Activated effector memory CD4-positive, alpha-beta T cell treated with Interleukin-2 at 50 U/mL for 16 hours (primary cell): ENCODE measurements around the gene AUTS2.
"Not testable (repeated sequence)": the region's sequence is repeated elsewhere in the genome, so short reads cannot be mapped to it uniquely, and the experiment has no call there.

Source experiments
- DNase-seq: peaks from one replicate; pipeline ENCODE4 v3.0.0-alpha.2; 2020

AUTS2 gene

DNA sequence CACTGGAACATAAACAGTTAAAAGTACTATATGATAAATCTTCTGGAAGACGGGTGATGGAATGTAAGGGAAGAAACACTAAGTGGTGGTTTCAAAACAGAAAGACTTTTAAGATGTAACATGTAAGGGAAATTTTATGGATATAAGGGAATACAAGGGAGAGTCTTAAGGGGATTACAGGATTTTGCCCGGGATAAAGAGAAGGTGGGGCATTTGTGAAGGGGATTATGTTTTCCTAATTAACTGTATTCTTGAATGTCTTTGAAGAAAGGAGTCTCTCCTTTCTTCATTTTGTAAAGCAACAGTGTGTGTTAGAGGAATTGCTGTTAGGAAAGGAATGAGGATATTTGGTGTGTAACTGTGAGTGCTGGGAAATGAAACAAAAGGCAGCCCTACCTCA lies 745.2 kb downstream of the AUTS2 start:
- DNase-seq = no peak

GRCh38 chr7:70344726-70345125 lies 746.5 kb downstream of the AUTS2 start:
- DNase-seq = no peak

DNA sequence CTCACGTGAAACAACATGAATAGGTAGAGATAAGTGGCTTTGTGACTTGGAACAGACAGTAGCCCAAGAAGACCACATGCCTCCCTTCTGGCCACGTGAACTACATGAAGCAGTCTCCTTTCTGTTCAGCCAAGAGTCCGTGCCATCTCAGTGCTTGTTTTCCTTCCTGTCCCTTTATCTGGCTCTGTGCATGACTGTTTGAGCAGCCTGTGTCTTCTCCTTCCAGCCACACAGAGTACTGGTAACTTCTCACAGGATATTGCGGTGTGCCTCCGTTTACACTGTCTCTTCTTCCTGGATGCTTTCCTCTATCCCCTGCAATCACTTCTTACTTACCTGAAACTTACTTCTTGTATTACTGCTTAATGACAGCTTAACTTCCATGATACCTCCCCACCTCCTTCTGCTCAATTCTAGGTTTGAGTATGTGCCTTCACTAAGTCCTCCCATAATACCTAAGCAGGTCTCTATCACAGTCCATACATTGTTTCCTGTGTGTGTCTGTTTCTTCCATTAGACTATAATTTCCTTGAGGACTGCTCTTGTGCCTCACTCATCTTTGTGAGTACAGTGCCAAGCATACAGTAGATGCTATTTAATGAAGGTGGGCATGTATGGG lies 748.7 kb downstream of the AUTS2 start:
- DNase-seq = no peak

DNA sequence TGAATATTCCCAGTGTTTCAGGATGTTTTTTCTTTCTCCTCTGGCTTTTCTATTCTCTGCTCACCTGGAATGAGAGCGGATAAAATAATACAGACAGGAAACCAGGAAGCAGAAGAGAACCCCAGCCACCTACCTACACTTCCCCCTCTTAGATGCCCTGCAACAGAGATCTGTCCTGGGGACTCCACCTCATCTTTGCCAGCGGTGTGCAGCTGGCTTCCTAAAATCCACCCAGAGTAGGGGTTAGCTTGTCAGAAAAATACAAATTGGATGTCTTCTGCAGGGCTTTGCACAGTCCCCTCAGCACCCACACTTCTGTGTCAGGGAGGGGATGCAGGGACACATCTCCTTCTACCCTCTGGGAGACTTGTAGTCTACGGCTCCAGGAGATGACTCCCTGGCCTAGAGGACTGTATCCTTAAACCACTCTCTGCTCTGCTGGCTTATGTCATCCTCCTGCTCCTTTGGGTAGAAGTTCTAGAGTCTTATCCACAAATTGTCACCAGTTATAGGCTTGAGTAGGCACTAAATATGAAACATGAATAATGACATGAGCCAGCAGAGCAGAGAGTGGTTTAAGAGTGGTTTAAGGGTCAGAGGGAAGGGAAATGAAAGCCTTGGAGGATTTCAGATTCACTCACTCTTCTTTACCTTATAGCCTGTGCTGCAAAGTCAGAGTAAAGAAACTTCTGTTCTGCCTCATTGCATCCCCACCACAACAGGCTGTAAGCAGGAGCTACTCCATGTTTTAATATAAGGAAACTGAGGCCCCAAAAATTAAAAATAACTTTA lies 749.4 kb downstream of the AUTS2 start:
- DNase-seq = no peak

DNA sequence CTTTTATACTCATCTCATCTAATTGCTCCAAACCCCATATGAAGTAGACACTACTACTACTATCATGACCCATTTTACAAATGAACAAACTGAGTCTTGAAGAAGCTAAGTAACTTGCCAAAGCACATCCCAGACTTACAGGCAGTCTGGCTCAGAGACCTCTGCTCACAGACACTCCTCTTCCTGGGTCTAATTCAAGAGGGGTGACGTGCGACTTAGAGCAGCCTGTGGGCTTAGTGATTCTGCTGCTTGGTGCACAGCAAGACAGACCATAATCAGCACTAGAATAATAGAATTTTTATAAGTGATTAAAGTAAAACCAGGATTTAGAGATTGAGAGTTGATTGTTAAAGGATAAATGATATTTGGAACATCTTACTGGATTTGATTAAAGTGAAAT lies 750.8 kb downstream of the AUTS2 start:
- DNase-seq = no peak

- DNase-seq = no peak
Measured at GRCh38 chr7:70349819-70350218, 751.5 kb downstream of the AUTS2 start.

DNA sequence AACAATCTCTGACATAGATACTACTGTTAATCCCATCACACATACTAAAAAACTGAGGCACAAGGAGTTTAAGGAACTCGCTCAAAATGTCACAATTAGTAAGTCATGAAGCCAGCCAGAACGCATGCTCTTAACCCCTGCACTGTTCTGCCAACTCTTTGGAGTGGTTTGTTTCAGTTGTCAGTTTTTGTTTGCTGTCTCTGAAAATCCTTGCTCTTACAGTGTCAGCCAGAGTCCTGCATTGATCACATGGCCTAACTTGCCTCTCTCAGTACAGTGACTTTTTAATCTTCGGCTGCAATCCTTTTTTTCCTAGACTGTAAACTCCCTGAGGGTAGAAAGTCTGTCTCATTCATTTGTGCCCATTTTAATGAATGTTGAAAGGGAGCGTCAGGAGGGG lies 753.8 kb downstream of the AUTS2 start:
- no peak for DNase-seq

GRCh38 chr7:70352906-70353305 lies 754.6 kb downstream of the AUTS2 start:
- no peak for DNase-seq

DNA sequence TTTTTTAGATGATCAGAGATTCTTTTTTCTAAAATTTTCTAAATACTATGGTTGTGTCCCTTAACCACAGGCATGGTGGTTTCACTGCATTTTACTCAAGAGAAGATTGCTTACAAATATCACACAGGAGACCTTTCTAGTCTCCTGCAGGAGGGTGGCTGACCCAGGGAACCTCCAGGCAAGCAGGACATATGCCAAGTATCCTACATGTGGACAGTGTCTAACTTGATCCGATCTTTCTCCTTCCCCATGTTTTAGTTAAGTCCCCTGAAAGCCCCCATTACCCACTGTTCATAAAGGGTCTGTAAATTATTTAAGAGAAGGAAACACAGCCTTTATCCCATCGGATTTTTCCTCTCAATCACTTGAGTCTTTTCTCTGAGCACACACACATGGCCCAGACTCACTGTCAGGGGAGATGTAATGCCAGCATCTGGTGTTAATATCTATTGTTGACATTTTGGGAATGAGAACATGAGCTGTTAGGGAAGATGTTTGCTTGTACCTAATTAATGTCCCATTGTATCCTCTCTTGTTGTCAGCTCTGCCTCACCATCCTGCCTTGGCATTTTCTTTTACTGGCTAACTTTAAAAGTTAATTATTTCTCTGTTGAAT lies 755.2 kb downstream of the AUTS2 start:
- no peak for DNase-seq

DNA sequence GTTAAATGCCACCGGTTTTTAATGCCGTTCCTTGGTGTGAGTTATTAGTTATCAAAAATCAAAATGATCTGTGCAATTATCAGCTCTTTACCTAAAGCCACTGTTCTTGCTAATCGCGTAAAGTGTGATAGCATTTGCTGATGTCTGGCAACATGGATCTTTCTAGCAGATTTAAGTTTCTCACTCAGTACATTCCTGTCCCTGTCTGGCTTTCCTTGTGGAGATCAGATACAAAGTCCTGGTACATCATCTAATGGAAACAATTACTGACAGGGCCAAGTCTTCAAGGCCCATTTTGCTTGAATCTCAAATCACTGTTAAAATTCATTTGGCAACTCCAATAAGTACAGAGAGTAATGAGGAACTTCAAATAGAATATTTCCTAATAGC lies 755.7 kb downstream of the AUTS2 start:
- no peak for DNase-seq

DNA sequence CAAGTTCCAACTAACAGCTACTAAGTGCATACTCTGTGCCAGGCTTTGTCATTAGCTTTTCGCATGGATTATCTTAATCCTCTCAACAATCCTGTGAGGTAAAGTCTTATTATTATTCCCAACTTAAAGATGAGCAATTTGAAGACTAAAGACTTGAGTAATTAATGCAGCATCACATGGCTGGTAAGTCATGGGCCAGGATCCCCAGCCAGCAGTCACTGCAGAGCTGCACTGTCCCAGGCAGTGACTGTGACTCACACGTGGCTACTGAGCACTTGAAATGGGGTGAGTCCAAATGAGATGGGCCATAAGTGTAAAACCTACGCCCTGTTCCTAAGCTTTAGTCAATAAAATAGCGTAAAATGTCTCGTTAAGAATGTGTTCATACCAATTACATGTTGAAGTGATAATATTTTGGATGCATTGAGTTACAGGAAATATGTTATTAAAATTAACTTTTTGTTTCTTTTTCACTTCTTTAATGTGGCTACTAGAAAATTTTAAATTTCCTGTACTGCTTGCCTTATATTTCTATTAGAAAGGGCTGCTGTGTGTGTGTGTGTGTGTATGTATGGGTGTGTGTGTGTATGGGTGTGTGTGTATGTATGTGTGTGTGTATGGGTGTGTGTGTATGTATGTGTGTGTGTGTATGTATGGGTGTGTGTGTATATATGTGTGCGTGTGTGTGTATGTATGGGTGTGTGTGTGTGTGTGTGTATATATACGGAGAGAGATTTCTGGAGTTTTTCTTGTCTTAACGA lies 756.3 kb downstream of the AUTS2 start:
- DNase-seq = no peak

DNA sequence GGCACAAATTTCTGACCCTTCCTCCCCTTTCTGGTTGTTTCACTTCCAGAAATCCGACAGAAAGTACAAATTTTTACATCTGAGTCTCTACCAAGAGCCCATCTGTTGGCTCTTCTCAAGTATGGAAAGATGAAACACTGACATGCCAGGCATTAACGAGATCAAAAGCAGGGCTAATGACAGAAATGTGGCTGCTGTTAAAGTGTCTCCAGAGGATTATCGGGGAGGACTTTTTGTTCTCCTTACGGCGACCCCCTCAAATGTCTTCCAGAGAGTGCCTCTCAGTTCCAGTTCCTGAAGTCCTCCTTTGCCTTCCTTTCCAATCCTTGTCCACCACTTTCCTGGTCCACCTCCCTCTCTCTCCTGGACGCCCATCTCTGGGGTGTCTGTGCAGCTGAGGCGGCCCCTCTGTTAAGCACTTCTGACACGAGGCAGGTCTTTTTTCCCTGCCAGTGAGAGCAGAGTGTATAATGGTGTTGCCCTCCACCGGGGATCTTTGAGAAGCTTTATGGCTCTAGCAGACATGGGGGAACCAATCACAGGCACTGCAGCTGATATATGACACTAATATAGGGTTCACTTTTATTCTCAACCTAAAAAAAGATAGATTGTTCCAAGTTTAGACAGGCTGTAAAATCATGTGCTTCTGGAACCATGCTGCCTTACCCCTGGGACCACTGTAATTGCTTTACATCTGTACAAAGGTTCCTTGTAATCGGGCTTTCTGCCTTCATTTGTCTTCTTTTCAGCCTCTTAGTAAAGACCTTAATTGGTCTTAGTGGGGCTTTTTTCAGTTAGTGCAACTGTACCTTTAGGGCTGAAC lies 757.1 kb downstream of the AUTS2 start:
- DNase-seq = no peak

DNA sequence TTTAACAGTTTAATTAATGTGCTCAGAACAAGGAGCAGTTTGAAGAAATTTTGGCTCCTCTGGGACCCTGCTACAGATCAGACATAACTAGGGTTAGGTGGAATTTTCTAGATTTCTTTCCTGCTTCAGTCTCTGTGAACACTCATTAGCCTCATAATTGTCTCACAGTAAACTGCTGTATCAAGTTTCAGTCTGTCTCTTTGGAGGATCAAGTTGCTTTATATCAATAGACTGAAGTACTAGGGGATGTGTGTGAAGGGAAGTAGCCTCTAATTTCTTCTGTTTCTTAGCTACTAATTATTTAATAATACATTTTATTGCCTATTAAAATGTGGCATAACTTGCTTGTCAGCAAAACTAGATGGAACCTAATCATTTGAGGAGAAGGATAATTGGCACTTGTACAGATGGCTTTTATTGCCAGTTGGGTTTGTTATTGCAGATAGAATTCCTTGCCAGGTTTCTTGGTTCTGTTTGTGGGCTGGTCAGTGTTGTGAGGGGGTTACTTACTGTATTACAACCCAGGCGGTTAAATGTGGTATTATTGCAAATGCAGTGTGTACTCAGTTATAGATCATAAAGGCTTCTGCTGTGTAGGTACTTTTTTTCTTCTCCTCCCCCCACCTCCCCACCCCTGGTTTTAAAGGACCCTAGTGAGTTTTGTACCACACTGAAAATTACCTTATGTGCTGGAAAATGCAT lies 758.0 kb downstream of the AUTS2 start:
- no peak for DNase-seq

- no peak for DNase-seq
Measured at GRCh38 chr7:70356787-70357328, 758.6 kb downstream of the AUTS2 start.

DNA sequence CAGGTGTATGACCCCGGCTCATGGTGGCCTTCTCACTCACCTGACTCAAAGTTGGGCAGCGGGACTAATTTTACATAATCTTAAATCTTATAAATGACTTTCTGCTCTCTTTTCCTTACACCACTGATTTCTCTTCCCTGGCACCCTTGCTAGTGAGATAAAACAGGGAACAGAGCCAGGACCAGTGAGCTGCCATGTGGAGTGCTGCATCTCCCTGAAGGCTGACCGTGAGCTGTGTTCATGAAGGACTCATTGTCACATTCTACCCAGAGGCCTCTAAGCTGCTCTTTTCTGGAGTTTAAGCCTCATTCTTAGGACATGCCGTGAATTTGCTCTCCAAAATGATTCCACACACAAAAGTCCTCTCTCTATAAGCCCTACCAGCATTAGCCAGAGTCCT lies 762.3 kb downstream of the AUTS2 start:
- no peak for DNase-seq

DNA sequence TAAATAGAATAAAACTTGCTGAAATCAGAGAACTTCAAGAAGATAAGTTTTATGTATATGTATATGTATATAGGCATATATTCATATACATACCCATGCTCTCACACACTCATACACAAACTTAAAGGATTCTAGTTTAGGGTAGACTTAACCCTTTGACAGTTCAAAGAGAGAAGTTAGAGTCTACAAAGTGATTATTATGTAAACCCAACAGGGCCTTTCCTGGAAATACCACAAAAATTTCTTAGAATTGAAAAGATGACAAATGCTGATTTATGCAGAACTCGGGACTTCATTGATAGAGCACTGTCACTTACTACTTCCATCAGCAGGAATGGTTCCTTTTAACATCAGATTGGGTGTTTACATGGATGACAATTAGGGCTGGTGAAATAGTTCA lies 763.5 kb downstream of the AUTS2 start:
- DNase-seq = no peak

DNA sequence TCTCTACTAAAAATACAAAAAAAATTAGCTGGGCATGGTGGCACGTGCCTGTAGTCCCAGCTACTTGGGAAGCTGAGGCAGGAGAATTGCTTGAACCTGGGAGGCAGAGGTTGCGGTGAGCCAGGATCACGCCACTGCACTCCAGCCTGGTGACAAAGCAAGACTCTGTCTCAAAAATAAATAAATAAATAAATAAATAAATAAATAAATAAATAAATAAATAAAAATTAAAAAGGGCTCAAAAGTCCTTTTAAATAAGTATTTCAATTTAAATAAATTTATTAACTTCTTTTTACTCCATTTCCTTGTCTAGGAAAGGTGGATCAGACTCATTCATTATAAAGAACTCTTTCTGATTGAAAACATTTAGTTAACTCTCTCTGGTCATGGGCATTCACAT lies 766.1 kb downstream of the AUTS2 start:
- DNase-seq = not testable (repeated sequence)

- no peak for DNase-seq
Measured at GRCh38 chr7:70371652-70372051, 773.4 kb downstream of the AUTS2 start.

- DNase-seq = no peak
Measured at GRCh38 chr7:70372768-70373515, 774.7 kb downstream of the AUTS2 start.

- no peak for DNase-seq
Measured at GRCh38 chr7:70374772-70375533, 776.7 kb downstream of the AUTS2 start.
